Measurements from ENCODE around the gene CCM2.
"Not testable (repeated sequence)": the region's sequence is repeated elsewhere in the genome, so short reads cannot be mapped to it uniquely, and the experiment has no call there.

CCM2 gene

GRCh38 chr7:44983742-44984477 is 16.1 kb upstream of the CCM2 start:
- no peak for DNase-seq

GRCh38 chr7:44984478-44984758 is 15.6 kb upstream of the CCM2 start:
- DNase-seq = no peak

GRCh38 chr7:44985033-44985695 is 14.8 kb upstream of the CCM2 start:
- no peak for DNase-seq

GRCh38 chr7:44985900-44986217 is 14.1 kb upstream of the CCM2 start:
- DNase-seq = no peak

GRCh38 chr7:44986218-44987053 is 13.6 kb upstream of the CCM2 start:
- peak; percentile 94 for DNase-seq

- no peak for DNase-seq
Observed at GRCh38 chr7:44987457-44987856, 12.5 kb upstream of the CCM2 start.

- no peak for DNase-seq
Observed at GRCh38 chr7:44987996-44988395, 12.0 kb upstream of the CCM2 start.

GRCh38 chr7:44988701-44989100 is 11.3 kb upstream of the CCM2 start:
- no peak for DNase-seq

GRCh38 chr7:44989132-44989531 is 10.9 kb upstream of the CCM2 start:
- DNase-seq = no peak

- no peak for DNase-seq
Observed at GRCh38 chr7:44990109-44991023, 9.6 kb upstream of the CCM2 start.

- DNase-seq = not testable (repeated sequence)
Observed at GRCh38 chr7:44992004-44992795, 7.8 kb upstream of the CCM2 start.

- no peak for DNase-seq
Observed at GRCh38 chr7:44994877-44995554, 5.0 kb upstream of the CCM2 start.

- DNase-seq = no peak
Observed at GRCh38 chr7:44995555-44996493, 4.2 kb upstream of the CCM2 start.

- peak; percentile 30 to 48 for DNase-seq
Observed at GRCh38 chr7:44998153-44998871, 1.7 kb upstream of the CCM2 start.

- DNase-seq = peak; percentile 93 to 95
Observed at GRCh38 chr7:44999245-45000092, 532 bp upstream of the CCM2 start.

GRCh38 chr7:45001138-45001694 is 1.2 kb downstream of the CCM2 start:
- DNase-seq = no peak

- no peak for DNase-seq
Observed at GRCh38 chr7:45001826-45002225, 1.8 kb downstream of the CCM2 start.

- DNase-seq = no peak
Observed at GRCh38 chr7:45003789-45004188, 3.8 kb downstream of the CCM2 start.

Data from AML-193 (cell line).